Vagina (tissue), 2 donors: Measurements from ENCODE around the gene ZNF133.

Source experiments
- POLR2A ChIP-seq, 2 donors: fragments of 450-650 bp; IDR thresholded peaks; one replicate each; pipeline ENCODE4 v1.6.1; 2017; ENCODE audit warnings: antibody characterized with exemption in 2 of 2, mild to moderate bottlenecking in 2 of 2, moderate library complexity in 2 of 2
- TF ChIP-seq, protein P1 (sequence below), 3 experiments: fragments of 450-650 bp in 2 of 3; fragments of 200-600 bp in 1 of 3; sonication (generic) in 1 of 3; IDR thresholded peaks; one replicate each; pipeline ENCODE4 v1.5.1; 2017 to 2019; ENCODE audit warnings: antibody characterized with exemption in 3 of 3, mild to moderate bottlenecking in 2 of 3, moderate library complexity in 2 of 3

DNA sequence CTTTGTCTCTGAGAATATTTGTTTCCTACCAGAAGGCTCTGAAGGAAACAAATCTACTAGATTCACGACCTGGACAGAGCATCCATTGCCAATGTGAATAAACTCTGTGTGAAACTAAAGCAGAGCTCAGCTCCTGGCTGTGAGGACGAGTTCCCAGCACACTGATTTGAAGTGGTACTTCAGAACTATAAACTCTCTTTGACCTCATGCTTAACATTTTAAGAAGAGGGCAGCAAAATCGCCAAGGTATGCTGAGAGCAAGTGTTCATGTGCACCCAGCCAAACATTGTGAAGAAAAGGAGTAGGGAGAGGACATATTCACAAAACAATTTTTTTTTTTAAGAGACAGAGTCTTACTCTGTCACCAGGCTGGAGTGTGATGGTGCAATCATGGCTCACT is 33.7 kb upstream of the ZNF133 start:
- TF ChIP-seq, protein P1, sequence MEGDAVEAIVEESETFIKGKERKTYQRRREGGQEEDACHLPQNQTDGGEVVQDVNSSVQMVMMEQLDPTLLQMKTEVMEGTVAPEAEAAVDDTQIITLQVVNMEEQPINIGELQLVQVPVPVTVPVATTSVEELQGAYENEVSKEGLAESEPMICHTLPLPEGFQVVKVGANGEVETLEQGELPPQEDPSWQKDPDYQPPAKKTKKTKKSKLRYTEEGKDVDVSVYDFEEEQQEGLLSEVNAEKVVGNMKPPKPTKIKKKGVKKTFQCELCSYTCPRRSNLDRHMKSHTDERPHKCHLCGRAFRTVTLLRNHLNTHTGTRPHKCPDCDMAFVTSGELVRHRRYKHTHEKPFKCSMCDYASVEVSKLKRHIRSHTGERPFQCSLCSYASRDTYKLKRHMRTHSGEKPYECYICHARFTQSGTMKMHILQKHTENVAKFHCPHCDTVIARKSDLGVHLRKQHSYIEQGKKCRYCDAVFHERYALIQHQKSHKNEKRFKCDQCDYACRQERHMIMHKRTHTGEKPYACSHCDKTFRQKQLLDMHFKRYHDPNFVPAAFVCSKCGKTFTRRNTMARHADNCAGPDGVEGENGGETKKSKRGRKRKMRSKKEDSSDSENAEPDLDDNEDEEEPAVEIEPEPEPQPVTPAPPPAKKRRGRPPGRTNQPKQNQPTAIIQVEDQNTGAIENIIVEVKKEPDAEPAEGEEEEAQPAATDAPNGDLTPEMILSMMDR (IDR thresholded peaks at IDR 0.05) = no peak
- TF ChIP-seq POLR2A (IDR thresholded peaks at IDR 0.05) = no peak
